Natural killer cell (primary cell): ENCODE measurements around the gene AEN. TPM values are rescaled to one million over a fixed set of nuclear protein-coding genes. Genes with fewer than 3 reads are reported as not detected.
A peak's percentile ranks its signal among the peaks of the same experiment; 100 is the strongest.

Experiments used
- ATAC-seq, 3 donors: fragments of 150-1000 bp in 2 of 3; fragments of 200-7000 bp in 1 of 3; cut with Tn5 transposase; 1 replicate in 1 of 3; 2 replicates in 2 of 3; pipeline ENCODE4 v1.10.0; 2021; ENCODE audit warnings: mild to moderate bottlenecking in 2 of 3, moderate library complexity in 2 of 3
- DNase-seq, 2 donors: peaks; one replicate each; pipeline versions ENCODE4 v3.0.0 to v3.0.0-alpha.2; 2013 to 2021; ENCODE audit warnings: mixed read lengths in 1 of 2
- H3K27ac ChIP-seq: one replicate; pipeline ENCODE4 v1.5.1; 2013; ENCODE audit warnings: mild to moderate bottlenecking, low read length
- H3K27me3 ChIP-seq: one replicate; pipeline ENCODE4 v1.6.1; 2013; ENCODE audit warnings: low read length; ENCODE audit not compliant: control insufficient read depth, insufficient read depth
- H3K36me3 ChIP-seq: one replicate; pipeline ENCODE4 v1.6.1; 2013; ENCODE audit warnings: low read length; ENCODE audit not compliant: control insufficient read depth, insufficient read depth
- H3K4me1 ChIP-seq: one replicate; pipeline ENCODE4 v1.6.1; 2013; ENCODE audit warnings: low read length; ENCODE audit not compliant: control insufficient read depth, insufficient read depth
- H3K4me3 ChIP-seq: one replicate; pipeline ENCODE4 v1.5.1; 2013; ENCODE audit warnings: low read length
- H3K9me3 ChIP-seq: one replicate; pipeline ENCODE4 v1.6.1; 2013; ENCODE audit warnings: low read length; ENCODE audit not compliant: control insufficient read depth, insufficient read depth
- H3K27ac Mint-ChIP-seq, 2 donors: one replicate each; pipeline ENCODE4 v1.8.0; 2022; ENCODE audit warnings: mild to moderate bottlenecking in 2 of 2, mixed read lengths in 2 of 2, moderate library complexity in 1 of 2
- H3K27me3 Mint-ChIP-seq, 2 donors: one replicate each; pipeline ENCODE4 v1.8.0; 2022; ENCODE audit warnings: low read depth in 2 of 2, mixed read lengths in 2 of 2
- H3K36me3 Mint-ChIP-seq: one replicate; pipeline ENCODE4 v1.8.0; 2022; ENCODE audit warnings: mixed read lengths
- H3K4me1 Mint-ChIP-seq, 2 donors: one replicate each; pipeline ENCODE4 v1.8.0; 2022; ENCODE audit warnings: mixed read lengths in 2 of 2
- H3K4me3 Mint-ChIP-seq: one replicate; pipeline ENCODE4 v1.8.0; 2022; ENCODE audit warnings: mild to moderate bottlenecking, moderate library complexity, mixed read lengths
- H3K9me3 Mint-ChIP-seq, 2 donors: one replicate each; pipeline ENCODE4 v1.8.0; 2022; ENCODE audit warnings: mixed read lengths in 2 of 2
- WGBS: methylation state at CpG from one replicate; pipeline ENCODE4 v1.1.7; 2013; ENCODE audit warnings: missing lambda C conversion rate; ENCODE audit not compliant: insufficient coverage; 5-methylcytosine and 5-hydroxymethylcytosine counted together
- intact Hi-C: fragments of 100-400 bp; cut with micrococcal nuclease; formaldehyde crosslinking; loops from one replicate; pipeline ENCODE4 v1.14.2; 2022
- total RNA-seq, 4 donors: library from RNA; stranded (reverse); fragments of 120-200 nt in 1 of 4; gene quantifications; one replicate each; pipeline versions ENCODE4 v1.2.3 to v1.2.4, GENCODE V29; 2013 to 2022
- TF ChIP-seq, protein P1 (sequence below): fragments of 200-600 bp; IDR thresholded peaks from one replicate; pipeline ENCODE4 v1.8.0; 2022; ENCODE audit warnings: antibody characterized with exemption

AEN gene
- total RNA-seq, 3 donors from 2014 or later (not counting 1 experiment from before 2014, with no cell fraction given), result 19.9 to 26.9 (median 20.9) TPM

DNA sequence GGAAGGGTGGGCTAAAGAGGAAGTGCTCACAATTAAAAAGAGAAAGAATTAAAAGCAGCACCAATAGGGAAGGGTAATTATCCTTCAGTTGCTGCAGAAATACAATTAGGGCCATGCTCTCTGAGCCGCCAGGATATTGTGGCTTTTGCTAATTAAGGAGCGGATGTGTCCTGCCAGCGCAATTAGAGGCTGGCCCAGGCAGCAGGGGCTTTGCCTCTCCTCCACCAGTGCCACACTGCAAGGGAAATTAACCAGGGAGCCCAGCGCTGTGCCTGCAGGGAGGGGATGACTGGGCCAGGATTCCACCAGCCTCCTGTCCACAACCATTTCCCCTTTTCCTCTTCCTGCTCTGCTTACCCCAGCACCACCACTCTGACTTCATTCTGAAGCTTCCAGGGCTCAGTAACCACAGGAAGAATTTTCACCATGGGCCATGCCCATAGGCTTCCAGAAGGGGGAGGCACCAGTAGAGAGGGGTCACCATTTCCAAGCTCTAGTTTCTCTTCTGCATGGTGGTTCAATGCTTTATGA lies 10.4 kb upstream of the AEN start:
- 26% methylated on average over 4 of the region's 4 CpGs for WGBS
- Mint-ChIP-seq H3K27me3 (peaks cover 63 to 95% of the 10 kb centered on the region in 2 donors), H3K4me1 (peaks cover 0 to 6% of the 10 kb centered on the region in 2 donors), H3K9me3 (no peaks in the 10 kb centered on the region), H3K4me3 (no peak overlapping the region), H3K27ac (no peak overlapping the region), H3K36me3 (no peaks in the 10 kb centered on the region)
- intact Hi-C loops, result no loop called here
- H3K27me3 ChIP-seq, result peaks cover 29% of the 10 kb centered on the region
- no peaks in the 10 kb centered on the region for H3K36me3 ChIP-seq
- TF ChIP-seq, protein P1, sequence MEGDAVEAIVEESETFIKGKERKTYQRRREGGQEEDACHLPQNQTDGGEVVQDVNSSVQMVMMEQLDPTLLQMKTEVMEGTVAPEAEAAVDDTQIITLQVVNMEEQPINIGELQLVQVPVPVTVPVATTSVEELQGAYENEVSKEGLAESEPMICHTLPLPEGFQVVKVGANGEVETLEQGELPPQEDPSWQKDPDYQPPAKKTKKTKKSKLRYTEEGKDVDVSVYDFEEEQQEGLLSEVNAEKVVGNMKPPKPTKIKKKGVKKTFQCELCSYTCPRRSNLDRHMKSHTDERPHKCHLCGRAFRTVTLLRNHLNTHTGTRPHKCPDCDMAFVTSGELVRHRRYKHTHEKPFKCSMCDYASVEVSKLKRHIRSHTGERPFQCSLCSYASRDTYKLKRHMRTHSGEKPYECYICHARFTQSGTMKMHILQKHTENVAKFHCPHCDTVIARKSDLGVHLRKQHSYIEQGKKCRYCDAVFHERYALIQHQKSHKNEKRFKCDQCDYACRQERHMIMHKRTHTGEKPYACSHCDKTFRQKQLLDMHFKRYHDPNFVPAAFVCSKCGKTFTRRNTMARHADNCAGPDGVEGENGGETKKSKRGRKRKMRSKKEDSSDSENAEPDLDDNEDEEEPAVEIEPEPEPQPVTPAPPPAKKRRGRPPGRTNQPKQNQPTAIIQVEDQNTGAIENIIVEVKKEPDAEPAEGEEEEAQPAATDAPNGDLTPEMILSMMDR, result no peak
- peaks cover 2% of the 10 kb centered on the region for H3K4me1 ChIP-seq
- no peaks in the 10 kb centered on the region for H3K9me3 ChIP-seq
- no peak overlapping the region for H3K4me3 ChIP-seq
- H3K27ac ChIP-seq, result no peak overlapping the region
- DNase-seq, result peak in 1 of 2 donors; percentile 11
- no peak for ATAC-seq

DNA sequence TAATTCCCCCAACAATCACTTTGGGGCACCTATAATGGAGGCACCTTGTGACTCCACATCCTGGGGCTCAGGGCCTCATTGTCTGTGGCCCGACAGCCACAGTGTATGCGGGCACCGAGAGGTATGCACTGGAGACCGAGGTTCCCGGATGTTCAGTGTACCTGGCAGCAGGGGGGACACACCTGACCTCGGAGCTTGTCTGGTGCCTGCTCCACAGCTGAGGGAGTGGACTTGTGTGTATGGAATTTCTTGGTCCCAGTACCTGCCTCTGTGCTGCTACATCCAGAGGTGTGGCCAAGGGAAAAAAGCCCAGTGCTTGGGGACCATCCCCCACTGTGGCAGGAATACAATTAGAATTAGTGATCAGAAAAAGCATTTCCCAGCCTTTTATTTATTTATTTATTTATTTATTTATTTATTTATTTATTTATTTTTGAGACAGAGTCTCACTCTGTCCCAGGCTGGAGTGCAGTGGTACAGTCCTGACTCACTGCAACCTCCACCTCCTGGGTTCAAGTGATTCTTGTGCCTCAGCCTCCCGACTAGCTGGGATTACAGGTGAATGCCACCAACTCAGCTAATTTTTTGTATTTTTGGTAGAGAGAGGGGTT lies 8.8 kb upstream of the AEN start:
- Histone ChIP-seq H3K27me3 (peaks cover 16% of the 10 kb centered on the region), H3K36me3 (no peaks in the 10 kb centered on the region), H3K9me3 (no peaks in the 10 kb centered on the region), H3K4me1 (no peaks in the 10 kb centered on the region), H3K4me3 (no peak overlapping the region), H3K27ac (no peak overlapping the region)
- peaks cover 53 to 87% of the 10 kb centered on the region in 2 donors for H3K27me3 Mint-ChIP-seq
- no peaks in the 10 kb centered on the region for H3K9me3 Mint-ChIP-seq
- H3K36me3 Mint-ChIP-seq, result no peaks in the 10 kb centered on the region
- TF ChIP-seq, protein P1, result no peak
- no peak overlapping the region for H3K4me3 Mint-ChIP-seq
- no peaks in the 10 kb centered on the region for H3K4me1 Mint-ChIP-seq
- DNase-seq (no peak), ATAC-seq (no peak)
- 93% methylated on average over 7 of the region's 7 CpGs for WGBS
- intact Hi-C loops, result no loop called here
- no peak overlapping the region for H3K27ac Mint-ChIP-seq

DNA sequence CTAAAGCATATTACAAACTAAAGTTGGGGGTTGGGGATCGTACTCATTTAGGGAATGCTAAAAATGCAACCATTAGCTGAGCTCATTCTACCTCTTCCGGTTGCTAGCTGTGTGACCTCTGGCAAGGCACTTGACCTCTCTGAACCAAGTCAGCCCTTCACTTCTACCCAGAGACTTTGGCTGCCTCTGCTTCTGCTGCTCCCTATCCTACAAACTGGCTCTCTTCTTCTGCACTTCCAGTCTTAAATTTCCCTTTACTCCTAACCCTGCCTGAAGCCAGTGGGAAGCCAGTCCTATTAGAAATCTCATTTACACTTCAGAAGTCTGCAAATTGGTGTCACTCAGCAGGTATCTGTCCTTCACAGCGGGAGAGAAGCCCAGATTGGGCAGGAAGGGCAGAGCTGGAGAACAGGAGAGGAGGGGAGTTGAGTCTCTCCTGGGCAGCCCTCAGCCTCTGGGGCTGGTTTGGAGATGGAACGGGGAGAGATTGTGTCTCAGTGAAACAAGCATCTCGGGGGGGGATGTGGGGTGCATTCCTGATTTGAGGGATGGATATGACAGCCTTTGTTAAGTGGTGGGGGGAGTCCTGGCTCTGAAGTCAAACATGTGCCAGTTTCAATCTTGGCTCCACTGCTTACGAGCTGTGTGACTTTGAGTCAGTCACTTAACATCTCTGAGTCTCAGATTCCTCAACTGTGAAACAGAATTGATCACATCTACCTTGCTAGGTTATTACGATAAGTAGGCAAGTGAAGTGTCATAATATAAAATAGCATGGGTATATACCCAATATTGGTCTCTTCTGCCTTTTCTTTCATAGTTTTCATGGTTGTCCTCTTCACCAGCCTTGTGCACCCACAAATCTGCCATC lies 7.8 kb upstream of the AEN start:
- 80% methylated on average over 6 of the region's 7 CpGs for WGBS
- Mint-ChIP-seq H3K36me3 (no peaks in the 10 kb centered on the region), H3K4me3 (no peak overlapping the region), H3K9me3 (no peaks in the 10 kb centered on the region), H3K4me1 (no peaks in the 10 kb centered on the region), H3K27me3 (peaks cover 50 to 86% of the 10 kb centered on the region in 2 donors), H3K27ac (no peak overlapping the region)
- Histone ChIP-seq H3K36me3 (no peaks in the 10 kb centered on the region), H3K27me3 (peaks cover 7% of the 10 kb centered on the region), H3K4me1 (no peaks in the 10 kb centered on the region), H3K27ac (no peak overlapping the region), H3K4me3 (no peak overlapping the region), H3K9me3 (no peaks in the 10 kb centered on the region)
- DNase-seq (no peak), ATAC-seq (no peak)
- intact Hi-C loops, result no loop called here
- TF ChIP-seq, protein P1, result no peak
